Measurements from ENCODE around the gene RAB24.
"Not testable (repeated sequence)": the region's sequence is repeated elsewhere in the genome, so short reads cannot be mapped to it uniquely, and the experiment has no call there.

RAB24 gene

DNA sequence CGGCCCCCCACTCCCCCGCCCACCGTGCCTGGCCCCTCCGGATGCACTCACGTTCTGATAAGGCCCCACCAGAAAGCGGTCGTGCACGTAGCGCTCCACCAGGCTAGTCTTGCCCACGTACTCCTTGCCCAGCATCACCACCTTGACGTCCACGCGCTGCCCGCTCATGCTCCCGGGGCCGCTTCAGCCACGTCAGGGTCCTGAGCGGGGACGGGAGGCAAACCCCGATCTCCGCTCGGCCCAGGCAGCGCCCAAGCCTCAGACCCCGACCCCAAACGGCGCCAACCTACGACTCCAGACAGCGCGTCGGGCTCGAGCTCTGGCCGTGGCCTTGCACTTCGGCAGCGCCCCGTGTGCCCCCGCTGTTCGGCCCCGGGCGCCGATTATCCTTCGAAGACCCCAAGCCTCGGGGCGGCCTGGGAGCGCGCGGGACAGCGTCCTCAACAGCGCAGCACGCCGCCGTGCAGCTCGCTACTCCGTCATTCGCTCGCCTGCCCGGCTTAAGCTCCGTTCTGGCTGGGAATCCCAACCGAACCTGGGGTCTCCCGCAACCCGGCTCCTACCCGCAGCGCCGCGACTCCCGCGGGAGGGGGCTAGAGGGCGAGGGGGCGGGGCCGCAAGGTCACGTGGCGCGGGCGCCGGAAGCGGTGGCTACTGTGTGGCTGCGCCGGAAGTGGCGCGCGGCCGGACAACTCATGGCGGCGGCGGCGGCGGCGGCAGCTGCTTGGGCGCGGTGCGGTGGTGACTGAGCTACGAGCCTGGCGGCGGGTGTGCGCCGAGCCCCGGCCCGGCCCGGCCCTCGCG lies at the start of gene RAB24, which contains the start of gene PRELID1:
RAB24 (minus strand) TSS at position 599 of the 804 bp plus-strand sequence; CDS start at position 168, 431 bp downstream.
PRELID1 (plus strand) TSS at position 679 of the 804 bp plus-strand sequence. CDS start 187 bp downstream, outside the sequence.
- DNase-seq (ENCODE audit: low spot score): peak; percentile 94

GRCh38 chr5:177353093-177353492 lies 49.6 kb upstream of the RAB24 start:
- no peak for DNase-seq (ENCODE audit: low spot score)

- DNase-seq (ENCODE audit: low spot score): peak; percentile 95
Observed at GRCh38 chr5:177351392-177352329, 48.1 kb upstream of the RAB24 start, which contains the start of gene LMAN2. TSS of gene LMAN2 (minus strand) at chr5:177351668. CDS start at chr5:177351647, 21 bp downstream.

DNA sequence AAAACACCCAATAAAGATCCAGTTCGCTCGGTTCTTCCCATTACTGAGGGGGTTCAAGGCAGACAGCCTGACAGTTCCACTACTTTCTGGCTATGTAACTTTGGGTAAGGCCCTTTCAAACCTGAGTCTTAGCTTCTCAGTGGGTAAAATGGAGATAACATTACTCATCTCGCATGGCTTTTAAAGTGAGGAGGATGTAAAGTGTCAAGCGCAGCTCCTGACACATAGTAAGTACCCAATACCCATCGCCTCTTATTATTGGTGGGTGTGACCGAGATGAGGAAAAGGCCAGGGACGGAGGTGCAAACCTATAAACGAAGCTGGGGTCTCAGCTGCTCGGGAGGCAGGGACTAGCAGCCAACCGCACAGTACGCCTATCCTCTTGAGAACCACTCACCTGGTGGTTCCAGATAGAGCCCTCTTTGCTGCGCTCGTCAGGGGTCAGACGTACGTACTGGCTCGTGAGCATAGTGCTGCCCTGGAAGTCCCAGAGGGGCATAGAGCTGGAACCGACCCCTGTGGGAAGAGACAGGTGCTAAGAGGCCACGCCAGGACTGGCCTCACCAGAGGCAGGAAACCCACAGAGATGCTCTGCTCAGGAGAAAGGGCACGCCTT lies 47.4 kb upstream of the RAB24 start:
- DNase-seq (ENCODE audit: low spot score): no peak

GRCh38 chr5:177349762-177350161 lies 46.2 kb upstream of the RAB24 start:
- no peak for DNase-seq (ENCODE audit: low spot score)

- DNase-seq (ENCODE audit: low spot score): no peak
Observed at GRCh38 chr5:177349362-177349647, 45.8 kb upstream of the RAB24 start.

GRCh38 chr5:177347699-177348098 lies 44.2 kb upstream of the RAB24 start:
- DNase-seq (ENCODE audit: low spot score): no peak

DNA sequence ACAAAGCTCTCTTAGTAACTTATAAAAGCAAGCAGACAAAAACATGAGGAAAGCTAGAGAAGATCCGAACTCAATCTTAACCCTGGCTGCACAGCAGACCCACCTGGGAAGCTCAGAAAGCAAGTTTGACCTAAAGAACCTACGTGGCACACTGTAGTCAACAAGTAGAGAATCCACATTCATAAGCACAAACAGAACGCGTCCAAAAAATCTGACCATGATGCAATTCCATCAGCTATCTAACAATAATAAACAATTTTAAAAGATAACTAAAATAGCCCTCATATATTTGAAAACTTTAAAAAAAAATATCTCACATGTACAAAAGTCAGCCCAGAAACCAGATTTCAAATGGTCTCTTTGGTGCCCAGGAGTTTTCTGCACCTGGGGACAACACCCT lies 43.3 kb upstream of the RAB24 start:
- DNase-seq (ENCODE audit: low spot score): no peak

- DNase-seq (ENCODE audit: low spot score): no peak
Observed at GRCh38 chr5:177344891-177345290, 41.4 kb upstream of the RAB24 start.

DNA sequence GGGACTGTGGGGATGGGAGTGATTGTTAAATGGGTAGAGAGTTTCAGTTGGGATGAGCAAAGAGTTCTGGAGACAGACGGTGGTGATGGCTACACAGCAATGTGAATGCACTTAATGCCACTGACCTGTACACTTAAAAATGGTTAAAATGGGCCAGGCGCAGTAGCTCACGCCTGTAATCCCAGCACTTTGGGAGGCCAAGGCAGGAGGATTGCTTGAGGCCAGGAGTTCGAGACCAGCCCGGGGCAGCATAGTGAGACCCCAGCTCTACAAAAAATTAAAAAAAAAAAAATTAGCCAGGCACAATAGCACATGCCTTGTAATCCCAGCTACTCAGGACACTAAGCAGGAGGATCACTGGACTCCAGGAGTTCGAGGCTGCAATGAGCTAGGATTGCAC lies 40.3 kb upstream of the RAB24 start:
- DNase-seq (ENCODE audit: low spot score): no peak

- DNase-seq (ENCODE audit: low spot score): not testable (repeated sequence)
Observed at GRCh38 chr5:177343000-177343399, 39.5 kb upstream of the RAB24 start.

DNA sequence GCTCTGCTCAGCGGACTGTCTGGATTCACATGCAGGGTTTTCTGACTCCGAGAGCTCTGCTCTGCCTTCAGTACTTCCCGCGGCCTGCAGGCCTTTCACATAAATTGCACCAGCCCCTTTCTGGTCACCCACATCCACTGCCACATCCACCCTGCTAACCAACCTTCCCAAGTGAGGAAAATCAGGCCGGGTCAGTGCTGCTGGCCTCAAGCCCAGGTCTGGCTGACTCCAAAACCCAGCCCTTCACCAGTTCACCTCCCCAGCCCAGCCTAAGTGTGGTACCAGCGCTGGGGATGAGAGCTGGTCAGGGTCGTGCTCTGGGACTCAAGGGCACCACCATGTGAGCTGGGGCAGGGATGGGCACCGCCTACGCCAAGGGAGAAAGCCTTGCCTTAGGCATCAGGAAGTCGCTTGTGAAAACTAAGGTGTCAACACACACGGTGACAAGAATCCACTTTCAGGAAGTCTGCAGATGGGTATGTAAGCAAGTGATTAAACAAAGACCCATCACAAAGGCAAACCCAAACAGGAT lies 35.7 kb upstream of the RAB24 start:
- DNase-seq (ENCODE audit: low spot score): no peak

DNA sequence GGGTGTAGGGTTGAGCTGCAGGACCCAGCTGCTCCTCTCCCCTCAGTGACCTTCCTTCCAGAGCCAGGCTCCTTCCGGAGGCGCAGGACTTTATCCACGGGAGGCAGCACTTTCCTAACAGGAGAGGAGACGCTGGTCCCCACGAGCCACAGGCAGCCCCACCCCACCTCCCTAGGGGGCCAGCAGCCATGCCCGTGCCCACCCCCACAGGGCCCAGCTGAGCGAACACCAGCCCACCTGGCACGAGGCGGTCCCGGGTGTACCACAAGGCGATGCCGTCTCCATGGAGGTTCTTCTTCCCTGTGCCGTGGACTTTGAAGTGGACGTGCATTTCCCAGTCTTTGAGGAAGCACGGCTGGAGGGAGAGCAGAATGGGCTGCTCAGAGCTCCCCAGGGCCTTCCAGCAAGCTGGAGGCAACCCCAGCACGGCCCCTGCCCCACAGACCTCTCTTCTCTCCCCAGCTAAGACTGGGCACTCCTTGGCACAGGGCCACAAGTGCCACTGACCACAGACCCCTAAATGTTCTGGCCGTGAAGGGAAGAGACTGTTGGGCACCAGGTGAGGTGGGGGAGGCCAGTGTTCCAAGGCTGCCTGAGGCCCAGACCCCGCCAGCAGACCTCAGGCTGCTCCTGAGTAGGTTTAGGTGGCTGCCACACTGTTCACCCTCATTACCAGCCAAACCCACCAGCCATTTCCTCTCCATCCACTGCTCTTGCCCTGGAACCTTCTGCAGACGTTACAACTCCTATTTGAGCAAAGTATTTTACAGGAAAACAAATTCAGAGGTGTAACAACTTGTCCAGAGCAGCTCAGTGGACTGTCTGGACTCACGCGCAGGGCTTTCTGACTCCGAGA lies 35.0 kb upstream of the RAB24 start:
- DNase-seq (ENCODE audit: low spot score): no peak

GRCh38 chr5:177336603-177337494 lies 33.3 kb upstream of the RAB24 start:
- DNase-seq (ENCODE audit: low spot score): no peak

GRCh38 chr5:177336112-177336511 lies 32.6 kb upstream of the RAB24 start:
- no peak for DNase-seq (ENCODE audit: low spot score)

- no peak for DNase-seq (ENCODE audit: low spot score)
Observed at GRCh38 chr5:177335701-177336065, 32.2 kb upstream of the RAB24 start.

DNA sequence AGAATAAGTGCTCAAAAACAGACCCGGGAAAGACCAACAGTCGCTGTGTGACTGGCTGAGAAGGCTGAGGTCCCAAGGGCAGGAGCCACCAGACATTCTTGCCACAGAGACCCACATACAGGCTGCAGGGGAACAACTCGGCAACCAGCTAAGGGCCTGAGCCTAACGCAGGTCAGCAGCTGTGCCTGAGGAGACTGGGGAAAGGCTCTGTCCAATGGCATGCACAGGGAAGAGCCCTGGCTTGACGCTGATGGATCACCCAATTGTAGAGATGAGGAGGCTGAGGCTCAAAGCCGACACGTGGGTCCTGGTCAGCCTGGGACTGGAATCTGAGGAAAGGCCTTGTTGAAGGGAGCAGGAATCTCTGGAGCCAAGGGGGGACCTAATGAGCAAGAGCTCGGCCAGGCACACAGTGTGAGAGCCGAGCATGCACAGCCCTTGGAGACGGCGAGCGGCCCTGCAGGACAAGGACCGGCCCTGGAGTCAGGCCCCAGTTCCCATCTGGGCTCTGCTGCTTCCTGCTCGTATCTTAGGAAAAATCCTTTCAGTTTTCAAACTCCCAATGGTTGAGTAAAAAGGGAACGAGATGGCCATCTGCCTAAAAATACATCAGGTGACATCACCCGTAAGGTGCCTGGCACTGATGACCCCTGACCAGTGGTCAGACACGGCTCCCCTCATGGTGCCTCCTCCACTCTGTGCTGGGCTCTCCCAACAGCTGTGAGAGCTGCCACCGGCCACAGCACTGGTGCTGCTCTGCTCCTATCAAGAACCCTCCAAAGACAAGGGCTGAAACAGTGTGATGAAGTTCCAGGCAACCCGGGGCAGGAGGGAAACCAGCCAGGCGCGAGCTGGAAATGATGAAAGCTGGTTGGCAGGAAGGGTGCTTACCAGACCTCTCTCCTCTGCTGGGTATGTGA lies 31.5 kb upstream of the RAB24 start:
- DNase-seq (ENCODE audit: low spot score): no peak

DNA sequence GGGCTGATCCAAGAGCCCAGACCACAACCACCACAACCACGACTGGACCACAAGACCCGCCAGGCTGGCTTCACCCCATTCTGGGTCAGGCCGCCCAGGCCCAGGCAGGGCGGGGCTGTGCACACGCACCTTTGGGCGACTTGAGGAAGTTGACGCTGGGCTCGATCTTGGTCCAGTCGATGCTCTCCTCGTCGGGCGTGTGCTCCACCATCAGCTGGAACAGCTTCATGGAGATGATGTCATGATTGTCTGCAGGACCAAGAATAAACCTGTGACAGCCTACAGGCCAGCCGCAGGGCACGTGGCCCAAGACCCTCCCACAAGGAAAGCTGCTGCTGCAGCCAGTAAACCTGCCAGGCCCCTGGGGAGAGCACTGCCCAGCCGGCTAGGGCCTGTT lies 30.6 kb upstream of the RAB24 start:
- no peak for DNase-seq (ENCODE audit: low spot score)

All from HuH-7.5 (cell line).